ENCODE data around the gene CDK15.
A peak's percentile ranks its signal among the peaks of the same experiment; 100 is the strongest.

CDK15 gene

DNA sequence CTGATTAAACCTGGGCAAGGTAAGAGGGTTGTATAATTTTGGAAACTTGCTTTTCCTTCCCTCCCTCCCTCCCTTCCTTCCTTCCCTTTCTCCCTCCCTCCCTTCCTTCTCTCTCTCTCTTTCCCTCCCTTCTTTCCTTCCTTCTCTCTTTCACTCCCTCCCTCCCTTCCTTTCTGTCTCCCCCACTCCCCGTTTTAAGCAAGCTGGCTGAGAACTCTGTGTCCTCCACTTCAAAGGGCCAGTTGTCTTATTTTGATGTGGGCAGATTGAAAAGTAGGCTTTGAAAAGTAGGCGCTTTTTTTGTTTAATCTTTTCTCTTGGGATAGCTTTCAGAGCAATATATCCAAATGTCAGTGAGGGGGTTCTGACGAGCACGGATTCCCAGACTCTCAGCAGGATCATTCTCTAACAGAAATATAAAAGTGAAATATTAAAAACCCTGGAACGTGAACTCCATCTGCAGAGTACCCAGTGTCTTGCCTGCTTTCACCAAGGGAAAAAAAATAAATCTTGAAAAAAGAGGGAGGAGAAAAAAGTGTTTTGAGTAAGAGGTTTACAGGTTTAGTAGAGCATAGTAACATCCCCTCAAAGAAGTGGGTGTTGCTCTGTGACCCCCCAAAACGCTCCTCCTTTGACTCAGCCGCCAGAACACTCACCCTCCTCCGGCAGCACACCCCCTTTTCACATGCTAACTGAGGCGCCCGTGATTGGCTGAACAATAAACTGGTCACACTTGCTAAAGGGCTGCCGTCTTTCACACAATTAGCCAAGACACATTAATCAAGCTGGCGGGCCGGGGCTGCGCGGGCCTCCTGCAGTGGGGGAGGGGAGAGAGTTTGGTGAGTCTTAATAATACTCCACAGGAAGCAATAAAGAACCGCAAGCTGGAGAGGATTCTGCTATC is 52.2 kb downstream of the CDK15 start:
- no peak overlapping the region for H3K4me3 ChIP-seq (ENCODE audit: low read length)
- DNase-seq (ENCODE audit: low read depth), result peak; percentile 36
- TF ChIP-seq, protein P1, sequence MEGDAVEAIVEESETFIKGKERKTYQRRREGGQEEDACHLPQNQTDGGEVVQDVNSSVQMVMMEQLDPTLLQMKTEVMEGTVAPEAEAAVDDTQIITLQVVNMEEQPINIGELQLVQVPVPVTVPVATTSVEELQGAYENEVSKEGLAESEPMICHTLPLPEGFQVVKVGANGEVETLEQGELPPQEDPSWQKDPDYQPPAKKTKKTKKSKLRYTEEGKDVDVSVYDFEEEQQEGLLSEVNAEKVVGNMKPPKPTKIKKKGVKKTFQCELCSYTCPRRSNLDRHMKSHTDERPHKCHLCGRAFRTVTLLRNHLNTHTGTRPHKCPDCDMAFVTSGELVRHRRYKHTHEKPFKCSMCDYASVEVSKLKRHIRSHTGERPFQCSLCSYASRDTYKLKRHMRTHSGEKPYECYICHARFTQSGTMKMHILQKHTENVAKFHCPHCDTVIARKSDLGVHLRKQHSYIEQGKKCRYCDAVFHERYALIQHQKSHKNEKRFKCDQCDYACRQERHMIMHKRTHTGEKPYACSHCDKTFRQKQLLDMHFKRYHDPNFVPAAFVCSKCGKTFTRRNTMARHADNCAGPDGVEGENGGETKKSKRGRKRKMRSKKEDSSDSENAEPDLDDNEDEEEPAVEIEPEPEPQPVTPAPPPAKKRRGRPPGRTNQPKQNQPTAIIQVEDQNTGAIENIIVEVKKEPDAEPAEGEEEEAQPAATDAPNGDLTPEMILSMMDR (IDR thresholded peaks at IDR 0.05; ENCODE audit: insufficient read depth, low read depth, low read length, missing control alignments), result no peak

DNA sequence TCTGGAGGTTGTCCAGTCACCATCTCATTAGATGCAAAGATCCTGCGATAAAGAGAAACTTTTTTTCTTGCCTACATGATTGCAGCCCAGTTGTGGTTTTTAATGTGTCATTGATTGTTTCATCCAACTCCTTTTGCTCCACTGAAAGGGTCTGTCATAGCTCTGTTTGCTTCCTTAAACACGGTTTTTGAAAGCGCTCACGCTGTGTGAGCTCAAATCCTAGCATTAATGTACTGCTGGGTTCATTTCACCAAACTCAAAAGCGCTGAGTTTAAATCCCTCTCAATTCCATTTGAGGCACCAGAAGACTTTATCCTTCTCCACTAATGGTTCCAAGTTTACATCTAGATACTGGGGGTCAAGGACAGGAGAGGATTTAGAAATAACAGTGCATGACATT is 53.6 kb downstream of the CDK15 start:
- H3K4me3 ChIP-seq (ENCODE audit: low read length), result no peak overlapping the region
- TF ChIP-seq, protein P1 (IDR thresholded peaks at IDR 0.05; ENCODE audit: insufficient read depth, low read depth, low read length, missing control alignments), result no peak
- DNase-seq (ENCODE audit: low read depth), result no peak

GRCh38 chr2:201860636-201861066 is 54.3 kb downstream of the CDK15 start:
- TF ChIP-seq, protein P1 (IDR thresholded peaks at IDR 0.05; ENCODE audit: insufficient read depth, low read depth, low read length, missing control alignments), result peak; percentile 91
- peak; percentile 73 for DNase-seq (ENCODE audit: low read depth)
- no peak overlapping the region for H3K4me3 ChIP-seq (ENCODE audit: low read length)

- TF ChIP-seq, protein P1 (IDR thresholded peaks at IDR 0.05; ENCODE audit: insufficient read depth, low read depth, low read length, missing control alignments), result no peak
- DNase-seq (ENCODE audit: low read depth), result no peak
- H3K4me3 ChIP-seq (ENCODE audit: low read length), result no peak overlapping the region
Observed at GRCh38 chr2:201862843-201863242, 56.5 kb downstream of the CDK15 start.

GRCh38 chr2:201866643-201867473 is 60.5 kb downstream of the CDK15 start:
- H3K4me3 ChIP-seq (ENCODE audit: low read length), result no peak overlapping the region
- TF ChIP-seq, protein P1 (IDR thresholded peaks at IDR 0.05; ENCODE audit: insufficient read depth, low read depth, low read length, missing control alignments), result no peak

GRCh38 chr2:201871471-201871870 is 65.1 kb downstream of the CDK15 start:
- TF ChIP-seq, protein P1 (IDR thresholded peaks at IDR 0.05; ENCODE audit: insufficient read depth, low read depth, low read length, missing control alignments), result no peak
- no peak for DNase-seq (ENCODE audit: low read depth)
- no peak overlapping the region for H3K4me3 ChIP-seq (ENCODE audit: low read length)

More at GRCh38 chr2:201866643-201867473, 60.5 kb downstream of the CDK15 start:
- DNase-seq (ENCODE audit: low read depth), result no peak
